Inferior parietal cortex (tissue), 1 donor: ENCODE results near the gene TMEM271.

ENCODE experiments used
- DNase-seq: peaks from one replicate; pipeline ENCODE4 v3.0.0-alpha.2; 2016; ENCODE audit errors: extremely low spot score

Gene TMEM271

GRCh38 chr4:534101-534575 is 42.0 kb downstream of the TMEM271 start:
- DNase-seq: no peak

DNA sequence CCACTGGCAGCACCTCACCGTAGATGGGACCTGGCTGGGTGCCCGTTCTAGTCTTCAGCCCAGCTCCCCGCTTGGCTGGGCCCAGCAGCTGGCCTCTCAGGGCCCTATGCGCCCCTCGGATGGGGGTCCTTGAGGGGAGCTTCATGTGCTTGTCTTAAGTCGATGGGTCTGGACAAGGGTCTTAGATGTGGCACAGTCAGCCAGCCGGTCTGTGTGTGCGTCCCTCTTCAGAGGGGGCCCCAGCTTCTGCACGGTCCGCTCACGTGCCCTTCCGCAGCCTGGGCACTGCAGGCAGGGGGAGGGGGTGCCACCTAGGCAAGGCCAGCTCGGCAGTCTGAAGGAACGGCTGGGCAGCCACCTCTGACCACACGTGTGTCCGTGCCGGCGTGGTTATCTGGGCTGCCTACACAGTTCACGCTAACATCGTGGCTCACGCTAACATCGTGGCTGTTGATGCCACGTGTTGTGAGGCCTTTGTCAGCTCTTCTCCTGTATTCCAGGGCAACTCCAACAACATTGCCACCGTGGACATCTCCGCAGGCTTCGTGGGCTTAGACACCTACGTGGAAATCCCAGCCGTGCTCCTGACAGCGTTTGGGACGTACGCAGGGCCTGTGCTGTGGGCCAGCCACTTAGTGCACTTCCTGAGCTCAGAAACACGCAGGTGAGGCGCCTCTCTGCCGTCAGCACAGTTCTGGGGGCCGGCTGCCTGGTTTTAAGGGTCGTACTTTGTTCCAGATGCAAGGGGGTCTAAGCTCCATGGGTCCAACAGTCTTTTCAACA is 42.6 kb downstream of the TMEM271 start:
- no peak for DNase-seq

- DNase-seq: no peak
Observed at GRCh38 chr4:532588-533317, 43.3 kb downstream of the TMEM271 start.

- DNase-seq: no peak
Observed at GRCh38 chr4:531721-532565, 44.2 kb downstream of the TMEM271 start.

DNA sequence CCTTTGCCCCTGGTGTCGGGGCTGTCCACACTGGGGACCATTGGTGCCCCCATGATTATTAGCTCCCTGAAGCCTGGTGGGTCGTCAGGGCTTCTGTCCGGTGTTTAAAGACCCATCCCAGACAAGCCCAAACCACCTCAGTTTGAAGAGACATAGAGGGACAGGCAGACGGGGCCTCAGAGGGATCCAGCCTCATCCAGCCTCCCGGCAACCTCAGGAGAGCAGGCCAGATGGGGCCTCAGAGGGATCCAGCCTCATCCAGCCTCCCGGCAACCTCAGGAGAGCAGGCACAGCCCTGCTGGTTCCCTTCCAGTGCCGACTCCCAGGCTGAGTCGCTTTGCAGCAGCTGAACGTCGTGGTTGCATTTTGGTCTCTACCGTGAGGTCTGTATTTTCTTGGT is 45.0 kb downstream of the TMEM271 start:
- DNase-seq: no peak

- DNase-seq: no peak
Observed at GRCh38 chr4:530017-530781, 45.9 kb downstream of the TMEM271 start.

GRCh38 chr4:529563-529962 is 46.5 kb downstream of the TMEM271 start:
- no peak for DNase-seq

GRCh38 chr4:528835-529234 is 47.3 kb downstream of the TMEM271 start:
- DNase-seq: no peak

- DNase-seq: no peak
Observed at GRCh38 chr4:528296-528695, 47.8 kb downstream of the TMEM271 start.

- DNase-seq: no peak
Observed at GRCh38 chr4:526971-527460, 49.1 kb downstream of the TMEM271 start.

GRCh38 chr4:526189-526909 is 49.7 kb downstream of the TMEM271 start:
- DNase-seq: no peak

GRCh38 chr4:525660-526059 is 50.4 kb downstream of the TMEM271 start:
- no peak for DNase-seq

DNA sequence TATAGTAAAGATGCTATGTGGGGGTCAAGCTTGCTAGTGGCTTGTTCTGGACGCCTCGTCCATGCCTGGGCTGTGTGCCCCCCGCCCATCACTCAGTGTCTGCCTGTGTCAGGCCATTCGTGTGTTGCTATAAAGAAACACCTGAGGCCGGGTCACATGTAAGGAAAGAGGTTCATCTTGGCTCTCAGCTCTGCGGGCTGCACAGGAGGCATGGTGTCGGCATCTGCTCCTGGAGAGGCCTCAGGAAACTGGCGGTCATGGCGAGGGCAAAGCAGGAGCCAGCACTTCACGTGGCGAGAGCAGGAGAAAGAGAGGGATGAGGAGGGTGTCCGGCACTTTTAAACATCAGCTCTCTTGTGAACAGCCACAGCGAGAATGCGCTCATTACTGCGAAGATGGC is 51.9 kb downstream of the TMEM271 start:
- no peak for DNase-seq
